Measurements from ENCODE around the gene RELA.

RELA gene

DNA sequence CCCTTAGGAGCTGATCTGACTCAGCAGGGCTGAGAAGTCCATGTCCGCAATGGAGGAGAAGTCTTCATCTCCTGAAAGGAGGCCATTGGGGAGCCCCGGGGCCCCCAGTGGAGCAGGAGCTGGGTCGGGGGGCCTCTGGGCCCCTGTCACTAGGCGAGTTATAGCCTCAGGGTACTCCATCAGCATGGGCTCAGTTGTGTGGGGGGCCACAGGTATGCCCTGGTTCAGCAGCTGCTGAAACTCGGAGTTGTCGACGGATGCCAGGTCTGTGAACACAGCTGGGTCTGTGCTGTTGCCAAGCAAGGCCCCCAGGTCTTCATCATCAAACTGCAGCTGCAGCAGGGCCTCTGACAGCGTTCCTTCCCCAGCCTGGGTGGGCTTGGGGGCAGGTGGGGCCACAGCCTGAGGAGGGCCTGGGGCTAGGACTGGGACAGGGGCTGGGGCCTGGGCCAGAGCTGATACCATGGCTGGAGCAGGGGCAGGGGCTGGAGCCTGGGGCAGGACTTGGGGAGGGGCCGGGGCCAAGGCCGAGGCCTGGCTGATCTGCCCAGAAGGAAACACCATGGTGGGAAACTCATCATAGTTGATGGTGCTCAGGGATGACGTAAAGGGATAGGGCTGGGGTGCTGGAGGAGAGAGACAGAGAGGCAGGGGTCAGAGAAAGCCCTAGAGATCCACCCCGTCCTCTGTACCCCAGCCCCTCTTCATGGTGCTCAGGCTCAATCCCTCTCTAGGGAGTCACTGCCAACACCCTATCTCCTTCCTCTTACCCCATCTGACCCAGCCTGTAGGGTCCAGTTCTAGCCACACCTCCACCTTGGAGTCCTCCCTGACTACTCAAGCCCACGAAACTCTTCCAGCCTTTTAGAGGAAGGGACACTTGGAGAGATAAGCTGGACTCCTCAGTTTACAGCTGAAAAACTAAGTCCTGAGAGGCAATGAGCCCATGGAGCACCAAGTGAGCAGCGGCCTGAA is 8.1 kb downstream of the RELA start:
- no peak overlapping the region for H3K4me3 ChIP-seq (ENCODE audit: low read depth, low read length)
- TF ChIP-seq, protein P1, sequence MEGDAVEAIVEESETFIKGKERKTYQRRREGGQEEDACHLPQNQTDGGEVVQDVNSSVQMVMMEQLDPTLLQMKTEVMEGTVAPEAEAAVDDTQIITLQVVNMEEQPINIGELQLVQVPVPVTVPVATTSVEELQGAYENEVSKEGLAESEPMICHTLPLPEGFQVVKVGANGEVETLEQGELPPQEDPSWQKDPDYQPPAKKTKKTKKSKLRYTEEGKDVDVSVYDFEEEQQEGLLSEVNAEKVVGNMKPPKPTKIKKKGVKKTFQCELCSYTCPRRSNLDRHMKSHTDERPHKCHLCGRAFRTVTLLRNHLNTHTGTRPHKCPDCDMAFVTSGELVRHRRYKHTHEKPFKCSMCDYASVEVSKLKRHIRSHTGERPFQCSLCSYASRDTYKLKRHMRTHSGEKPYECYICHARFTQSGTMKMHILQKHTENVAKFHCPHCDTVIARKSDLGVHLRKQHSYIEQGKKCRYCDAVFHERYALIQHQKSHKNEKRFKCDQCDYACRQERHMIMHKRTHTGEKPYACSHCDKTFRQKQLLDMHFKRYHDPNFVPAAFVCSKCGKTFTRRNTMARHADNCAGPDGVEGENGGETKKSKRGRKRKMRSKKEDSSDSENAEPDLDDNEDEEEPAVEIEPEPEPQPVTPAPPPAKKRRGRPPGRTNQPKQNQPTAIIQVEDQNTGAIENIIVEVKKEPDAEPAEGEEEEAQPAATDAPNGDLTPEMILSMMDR (IDR thresholded peaks at IDR 0.05; ENCODE audit: low read depth, low read length) = no peak

DNA sequence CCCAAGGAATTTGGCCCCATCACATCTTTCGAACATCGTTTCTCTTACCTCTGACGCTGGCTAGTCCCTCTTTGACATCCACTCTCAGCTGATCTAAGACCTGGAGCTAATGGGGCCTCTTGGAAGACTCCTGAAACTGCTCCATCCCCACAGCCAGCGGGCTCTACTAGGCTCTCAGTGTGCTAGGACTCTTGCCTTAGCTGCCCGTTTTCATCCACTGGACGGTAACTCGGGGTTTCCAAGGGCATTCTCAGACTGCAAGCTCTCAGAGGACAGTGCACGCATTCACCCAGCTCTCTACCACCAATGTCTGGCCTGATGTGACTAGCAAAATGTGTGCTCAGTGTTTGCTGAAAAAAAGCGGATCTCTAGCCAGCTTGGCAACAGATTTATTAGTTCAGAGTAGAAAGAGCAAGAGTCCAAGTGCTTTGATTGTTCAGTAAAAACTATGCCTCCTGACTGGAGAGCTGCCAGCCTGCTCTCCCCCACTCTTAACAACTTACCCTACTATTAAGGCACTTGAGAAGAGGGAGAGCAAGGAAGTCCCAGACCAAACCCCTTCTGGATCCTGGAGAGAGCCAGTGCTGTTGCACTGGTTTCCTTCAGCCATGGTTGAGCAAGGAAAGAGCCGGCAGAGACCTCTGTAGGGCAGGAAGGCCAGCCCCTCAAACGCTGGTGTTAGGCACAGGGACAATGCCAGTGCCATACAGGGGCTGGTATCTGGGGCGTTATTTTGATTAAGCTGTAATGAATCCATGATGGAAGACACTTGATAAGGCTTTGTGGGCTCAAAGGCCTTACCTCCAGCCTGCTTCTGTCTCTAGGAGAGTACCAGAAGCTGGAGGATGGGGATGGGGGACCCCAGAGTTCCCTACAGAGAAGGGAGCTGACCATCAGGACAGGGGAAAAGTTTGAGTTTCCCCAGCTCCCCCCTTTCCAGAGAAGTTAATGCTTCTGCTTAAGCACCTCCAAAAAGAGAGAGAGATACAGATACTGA is 9.2 kb downstream of the RELA start:
- H3K4me3 ChIP-seq (ENCODE audit: low read depth, low read length) = peak overlapping the region; percentile 55
- TF ChIP-seq, protein P1 (IDR thresholded peaks at IDR 0.05; ENCODE audit: low read depth, low read length) = no peak

DNA sequence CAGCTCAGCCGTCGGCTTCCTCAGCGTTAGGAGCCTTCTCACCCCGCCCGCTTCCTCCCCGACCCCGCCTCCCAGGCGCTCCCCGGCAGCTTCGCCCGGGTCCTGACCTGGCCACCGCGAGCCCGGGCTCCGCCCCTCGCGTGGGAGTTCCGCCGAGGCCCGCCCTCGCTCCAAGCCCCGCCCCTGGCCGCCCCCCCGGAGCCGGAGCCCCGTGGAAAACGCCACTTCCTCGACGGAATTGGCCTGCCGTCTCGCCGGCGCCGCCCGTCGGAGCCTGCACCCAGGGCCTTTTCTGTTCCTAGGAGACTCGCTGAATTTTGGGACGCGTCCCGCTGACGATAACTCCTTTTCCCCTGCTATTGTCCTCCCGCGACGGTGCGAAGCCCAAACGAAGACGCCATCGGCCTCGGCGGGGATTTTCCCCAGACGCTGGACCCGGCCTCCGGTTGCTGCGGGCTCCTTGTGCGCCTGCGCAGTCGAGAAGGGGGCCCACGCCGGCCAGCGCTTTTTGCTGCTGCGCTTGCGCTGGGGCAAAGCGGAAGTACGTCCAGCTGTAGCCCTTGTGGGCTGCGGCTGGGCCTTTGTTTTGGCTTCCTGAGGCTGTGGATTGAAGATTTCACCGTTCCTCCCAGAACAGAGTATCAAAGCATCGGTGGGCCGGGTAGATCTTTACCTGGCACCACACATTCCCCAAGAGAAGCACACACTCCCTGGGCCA is 10.0 kb downstream of the RELA start:
- TF ChIP-seq, protein P1 (IDR thresholded peaks at IDR 0.05; ENCODE audit: low read depth, low read length) = no peak
- H3K4me3 ChIP-seq (ENCODE audit: low read depth, low read length) = peak overlapping the region; percentile 55

DNA sequence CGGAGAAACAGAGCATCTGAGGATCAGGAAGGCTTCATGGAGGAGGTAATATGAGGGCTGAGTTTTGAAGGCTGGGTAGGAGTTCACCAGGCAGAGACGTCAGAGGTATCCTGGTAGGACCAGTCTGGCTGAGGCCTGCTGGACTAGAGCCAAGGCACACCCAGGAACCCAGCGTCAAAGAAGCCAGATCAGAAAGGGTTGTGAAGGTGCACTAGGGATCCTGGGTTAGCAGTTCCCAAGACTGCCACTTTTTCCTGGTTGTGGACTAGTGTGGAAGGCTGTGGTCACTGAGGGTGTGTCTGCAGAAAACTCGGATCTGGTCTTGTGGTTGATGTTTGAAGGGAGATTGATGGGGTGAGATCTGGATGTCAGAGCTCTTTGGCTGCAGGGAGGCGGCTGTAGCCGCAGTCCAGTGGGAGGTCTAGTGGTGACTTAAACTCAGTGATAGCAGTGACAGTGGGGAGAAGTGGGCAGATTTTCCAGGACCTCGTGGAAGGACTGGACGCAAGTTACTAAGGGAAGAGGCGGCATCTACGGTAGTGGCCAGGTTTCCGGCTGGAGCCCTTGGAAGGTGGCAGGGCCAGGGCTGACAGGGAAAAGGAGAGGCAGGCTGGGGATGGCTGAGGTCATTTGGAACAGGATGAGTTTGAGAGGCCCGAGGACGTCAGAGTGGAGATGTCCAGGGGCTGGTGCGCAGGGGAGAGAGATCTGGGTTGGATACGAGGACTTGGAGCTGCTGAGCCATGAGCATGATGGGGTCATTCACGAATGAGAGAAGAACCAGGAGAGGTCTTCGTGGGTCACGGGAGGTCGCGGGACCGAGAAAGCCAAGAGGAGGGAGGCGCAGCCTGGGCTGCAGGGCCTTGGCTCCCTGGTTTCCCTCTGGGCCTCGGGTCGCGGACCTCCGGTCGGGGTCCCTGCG is 10.9 kb downstream of the RELA start:
- peak overlapping the region; percentile 55 for H3K4me3 ChIP-seq (ENCODE audit: low read depth, low read length)
- TF ChIP-seq, protein P1 (IDR thresholded peaks at IDR 0.05; ENCODE audit: low read depth, low read length) = no peak

DNA sequence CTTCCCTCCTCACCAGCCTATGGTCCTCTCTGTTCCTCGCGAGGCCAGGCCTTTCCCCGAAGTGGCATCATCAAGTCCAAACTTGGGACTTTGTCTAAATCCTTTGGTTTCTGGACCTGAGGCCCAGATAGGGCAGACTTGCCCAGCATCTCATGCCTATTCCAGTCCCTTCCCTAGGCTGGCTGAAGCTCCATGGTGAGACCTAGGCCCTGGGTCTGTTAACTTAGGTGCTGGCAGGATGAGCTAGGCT is 11.5 kb downstream of the RELA start:
- TF ChIP-seq, protein P1 (IDR thresholded peaks at IDR 0.05; ENCODE audit: low read depth, low read length) = no peak
- H3K4me3 ChIP-seq (ENCODE audit: low read depth, low read length) = no peak overlapping the region

All from WI38 (cell line).